Muscle of leg (tissue), 11 donors: ENCODE measurements around the gene ZBTB9. TPM values are rescaled to one million over a fixed set of nuclear protein-coding genes. Genes with fewer than 3 reads are reported as not detected.
A peak's percentile ranks its signal among the peaks of the same experiment; 100 is the strongest.

ENCODE experiments used
- DNase-seq: peaks from one replicate; pipeline ENCODE4 v3.0.0; 2013
- H3K27ac ChIP-seq: one replicate; pipeline ENCODE4 v1.5.1; 2013; ENCODE audit warnings: mild to moderate bottlenecking, low read length, control low read depth
- H3K27me3 ChIP-seq: one replicate; pipeline ENCODE4 v1.6.1; 2013; ENCODE audit warnings: low read length; ENCODE audit not compliant: control insufficient read depth, insufficient read depth
- H3K36me3 ChIP-seq: one replicate; pipeline ENCODE4 v1.6.1; 2013; ENCODE audit warnings: low read length; ENCODE audit not compliant: control insufficient read depth, insufficient read depth
- H3K4me1 ChIP-seq: one replicate; pipeline ENCODE4 v1.6.1; 2013; ENCODE audit warnings: low read length; ENCODE audit not compliant: control insufficient read depth, insufficient read depth
- H3K4me3 ChIP-seq: one replicate; pipeline ENCODE4 v1.5.1; 2013; ENCODE audit warnings: low read length, control low read depth
- H3K9me3 ChIP-seq: replicated peaks from 2 replicates; pipeline ENCODE4 v1.6.1; 2013; ENCODE audit warnings: low read depth, low read length; ENCODE audit not compliant: control insufficient read depth
- WGBS: methylation state at CpG from one replicate; pipeline ENCODE4 v1.1.5; 2013; ENCODE audit warnings: missing lambda C conversion rate; ENCODE audit not compliant: insufficient coverage; 5-methylcytosine and 5-hydroxymethylcytosine counted together
- polyA plus RNA-seq, 8 donors: library from polyadenylated mRNA; unstranded; fragments of 120-200 nt; gene quantifications; one replicate each; pipeline versions ENCODE4 v1.2.1 to v1.2.3, GENCODE V29; 2013; ENCODE audit warnings: inconsistent platforms in 1 of 8, low replicate concordance in 1 of 8; ENCODE audit not compliant: insufficient read length in 8 of 8, insufficient read depth in 1 of 8
- total RNA-seq: library from RNA; stranded (reverse); fragments of 120-200 nt; gene quantifications from one replicate; pipeline ENCODE4 v1.2.4, GENCODE V29; 2013

The ZBTB9 gene
- total and polyA plus RNA-seq, 9 donors, result 4.7 to 9.0 (median 8.0) TPM

DNA sequence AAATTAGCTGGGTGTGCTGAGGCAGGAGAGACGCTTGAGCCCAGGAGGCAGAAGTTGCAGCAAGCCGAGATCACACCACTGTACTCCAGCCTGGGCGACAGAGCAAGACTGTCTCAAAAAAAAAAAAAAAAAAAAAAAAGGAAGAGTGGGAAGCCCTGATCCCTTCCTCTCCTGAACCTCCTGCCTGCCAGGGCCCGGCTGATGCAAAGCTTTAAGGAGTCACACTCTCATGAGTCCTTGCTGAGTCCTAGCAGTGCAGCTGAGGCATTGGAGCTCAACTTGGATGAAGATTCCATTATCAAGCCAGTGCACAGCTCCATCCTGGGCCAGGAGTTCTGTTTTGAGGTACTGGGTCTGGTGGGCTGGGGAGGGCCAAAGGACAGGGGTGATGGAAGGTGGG is 19.4 kb upstream of the ZBTB9 start:
- H3K27me3 ChIP-seq, result no peaks in the 10 kb centered on the region
- WGBS, result 75% methylated on average over 1 of the region's 4 CpGs
- no peaks in the 10 kb centered on the region for H3K9me3 ChIP-seq
- H3K4me1 ChIP-seq, result peaks cover 36% of the 10 kb centered on the region
- peaks cover 52% of the 10 kb centered on the region for H3K36me3 ChIP-seq
- no peak overlapping the region for H3K27ac ChIP-seq
- no peak overlapping the region for H3K4me3 ChIP-seq
- no peak for DNase-seq

GRCh38 chr6:33437666-33438065 is 16.7 kb upstream of the ZBTB9 start:
- Histone ChIP-seq H3K27ac (no peak overlapping the region), H3K4me1 (peaks cover 15% of the 10 kb centered on the region), H3K27me3 (no peaks in the 10 kb centered on the region), H3K36me3 (peaks cover 75% of the 10 kb centered on the region), H3K4me3 (no peak overlapping the region), H3K9me3 (no peaks in the 10 kb centered on the region)
- WGBS, result 94% methylated on average over 16 of the region's 18 CpGs
- DNase-seq, result no peak

DNA sequence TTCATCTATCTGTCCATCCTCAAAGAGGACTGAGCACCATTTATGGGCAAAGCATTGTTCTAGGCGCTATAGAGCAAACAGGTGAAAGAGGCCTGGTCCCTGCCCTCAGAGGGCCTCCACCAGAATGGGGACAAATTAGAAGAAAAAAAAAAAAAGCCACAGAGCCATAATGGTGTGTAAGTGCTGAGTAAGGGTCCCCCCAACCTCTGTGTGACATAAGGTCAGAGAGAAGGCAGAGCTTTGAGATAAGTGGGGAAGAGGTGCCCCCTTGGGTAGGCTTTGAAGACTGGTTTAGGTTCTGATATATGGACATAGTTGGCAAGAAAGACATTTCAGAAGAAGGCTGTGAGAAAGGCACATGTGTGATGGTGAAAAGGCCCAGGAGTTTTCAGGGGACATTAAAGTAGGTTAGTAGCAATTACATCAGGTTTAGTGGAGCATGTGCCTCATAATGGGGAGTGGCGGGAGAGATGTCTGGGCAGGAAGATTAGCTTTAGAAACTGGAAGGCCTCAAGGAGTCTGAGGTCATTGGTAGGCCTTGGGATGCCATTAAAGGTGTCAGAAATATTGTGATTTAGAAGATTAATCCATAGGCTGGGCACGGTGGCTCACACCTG is 15.3 kb upstream of the ZBTB9 start:
- H3K36me3 ChIP-seq, result peaks cover 81% of the 10 kb centered on the region
- 93% methylated on average over 2 of the region's 3 CpGs for WGBS
- no peaks in the 10 kb centered on the region for H3K9me3 ChIP-seq

DNA sequence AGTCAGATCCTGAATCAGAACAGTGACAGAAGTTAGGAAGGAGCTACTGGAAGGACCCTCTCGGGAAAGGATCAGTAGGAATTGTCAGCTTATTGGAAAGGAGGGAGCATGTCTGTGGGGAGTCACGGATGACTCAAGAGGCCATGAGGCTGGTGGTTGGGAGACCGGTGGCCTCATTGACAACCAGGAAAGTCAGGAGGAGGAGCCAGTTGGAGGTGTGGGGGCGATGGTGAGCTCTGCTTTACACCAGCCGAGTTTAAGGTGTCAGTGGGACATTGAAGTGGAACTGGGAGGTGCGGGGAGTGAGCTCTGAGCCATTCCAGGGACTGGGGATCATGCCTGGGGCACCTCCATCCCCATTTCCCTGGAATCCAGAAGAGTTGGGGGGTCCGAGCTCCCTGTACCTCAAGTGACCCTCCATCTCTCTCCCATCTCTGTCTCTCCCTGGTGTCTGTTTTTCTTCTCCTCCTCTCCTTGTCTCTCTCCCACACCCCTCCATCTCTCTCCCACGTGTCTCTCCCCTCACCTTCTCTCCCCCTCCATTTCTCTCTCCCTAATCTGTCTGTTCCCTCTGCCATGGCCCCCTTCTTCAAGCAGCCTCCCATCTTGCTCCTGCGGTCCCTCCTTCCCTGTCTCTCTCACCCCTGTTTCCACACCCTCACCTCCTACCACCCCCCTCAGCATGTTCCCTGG is 14.3 kb upstream of the ZBTB9 start:
- Histone ChIP-seq H3K36me3 (peaks cover 85% of the 10 kb centered on the region), H3K27ac (no peak overlapping the region), H3K4me3 (no peak overlapping the region), H3K27me3 (no peaks in the 10 kb centered on the region), H3K4me1 (no peaks in the 10 kb centered on the region), H3K9me3 (no peaks in the 10 kb centered on the region)
- no peak for DNase-seq
- WGBS, result 75% methylated on average over 8 of the region's 9 CpGs

More for the DNA sequence above, 15.3 kb upstream of the ZBTB9 start:
- H3K27me3 ChIP-seq, result no peaks in the 10 kb centered on the region
- no peak for DNase-seq
- peaks cover 2% of the 10 kb centered on the region for H3K4me1 ChIP-seq
- no peak overlapping the region for H3K4me3 ChIP-seq
- no peak overlapping the region for H3K27ac ChIP-seq

DNA sequence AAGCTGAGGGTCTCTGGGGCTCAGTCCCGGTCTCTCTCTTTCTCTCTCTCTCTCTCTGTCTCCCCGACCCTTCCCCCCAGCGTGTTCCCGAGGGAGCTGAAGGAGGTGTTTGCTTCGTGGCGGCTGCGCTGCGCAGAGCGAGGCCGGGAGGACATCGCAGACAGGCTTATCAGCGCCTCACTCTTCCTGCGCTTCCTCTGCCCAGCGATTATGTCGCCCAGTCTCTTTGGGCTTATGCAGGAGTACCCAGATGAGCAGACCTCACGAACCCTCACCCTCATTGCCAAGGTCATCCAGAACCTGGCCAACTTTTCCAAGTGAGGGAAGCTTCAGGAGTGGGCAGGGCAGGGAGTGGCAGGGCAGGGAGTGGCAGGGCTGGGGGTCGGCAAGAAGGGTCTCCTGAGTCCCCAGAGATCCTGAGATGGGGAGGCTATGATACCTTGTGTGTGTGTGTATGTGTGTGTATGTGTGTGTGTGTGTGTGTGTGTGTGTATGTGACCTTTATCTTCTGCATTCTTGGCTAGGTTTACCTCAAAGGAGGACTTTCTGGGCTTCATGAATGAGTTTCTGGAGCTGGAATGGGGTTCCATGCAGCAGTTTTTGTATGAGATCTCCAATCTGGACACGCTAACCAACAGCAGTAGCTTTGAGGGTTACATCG is 13.6 kb upstream of the ZBTB9 start:
- peaks cover 82% of the 10 kb centered on the region for H3K36me3 ChIP-seq
- 84% methylated on average over 13 of the region's 19 CpGs for WGBS

DNA sequence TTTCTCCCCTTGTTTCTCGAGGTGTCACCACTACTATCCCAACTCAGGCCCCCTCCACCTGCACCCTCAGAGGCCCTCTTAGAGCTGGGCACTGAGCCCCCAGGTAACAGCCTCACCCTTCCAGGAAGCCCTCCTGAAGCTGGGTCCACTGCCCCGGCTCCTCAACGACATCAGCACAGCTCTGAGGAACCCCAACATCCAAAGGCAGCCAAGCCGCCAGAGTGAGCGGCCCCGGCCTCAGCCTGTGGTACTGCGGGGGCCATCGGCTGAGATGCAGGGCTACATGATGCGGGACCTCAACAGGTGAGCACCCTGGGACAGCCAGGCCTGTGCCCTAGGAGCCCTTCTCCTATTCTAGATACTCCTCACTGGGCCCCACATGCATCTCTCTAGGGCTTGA is 12.9 kb upstream of the ZBTB9 start:
- no peak overlapping the region for H3K4me3 ChIP-seq
- H3K27me3 ChIP-seq, result no peaks in the 10 kb centered on the region
- no peaks in the 10 kb centered on the region for H3K9me3 ChIP-seq
- H3K27ac ChIP-seq, result no peak overlapping the region
- WGBS, result 92% methylated on average over 8 of the region's 9 CpGs
- DNase-seq, result no peak
- peaks cover 83% of the 10 kb centered on the region for H3K36me3 ChIP-seq
- no peaks in the 10 kb centered on the region for H3K4me1 ChIP-seq

More for the DNA sequence above, 13.6 kb upstream of the ZBTB9 start:
- Histone ChIP-seq H3K27ac (no peak overlapping the region), H3K4me1 (no peaks in the 10 kb centered on the region), H3K9me3 (no peaks in the 10 kb centered on the region), H3K4me3 (no peak overlapping the region), H3K27me3 (no peaks in the 10 kb centered on the region)
- DNase-seq, result no peak

DNA sequence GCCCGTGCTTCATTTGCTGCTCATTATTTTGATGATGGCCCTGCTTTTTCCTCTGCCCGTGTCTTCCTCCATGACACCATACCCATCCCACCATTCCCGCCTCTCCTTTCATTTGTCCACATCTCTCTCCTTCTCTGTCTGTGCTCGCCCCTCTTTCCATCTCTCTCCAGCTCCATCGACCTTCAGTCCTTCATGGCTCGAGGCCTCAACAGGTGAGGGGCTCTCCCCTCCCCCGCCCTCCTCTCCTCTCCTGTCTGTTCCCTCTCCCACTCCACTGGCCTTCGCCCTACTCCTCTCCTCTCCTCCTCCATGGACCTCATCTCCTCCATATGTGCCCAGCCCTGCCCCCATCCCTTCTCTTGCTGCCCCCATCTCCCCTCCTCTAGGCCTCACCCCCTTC is 12.1 kb upstream of the ZBTB9 start:
- H3K27me3 ChIP-seq, result no peaks in the 10 kb centered on the region
- H3K4me3 ChIP-seq, result no peak overlapping the region
- peaks cover 83% of the 10 kb centered on the region for H3K36me3 ChIP-seq
- no peak overlapping the region for H3K27ac ChIP-seq
- WGBS, result 78% methylated on average over 8 of the region's 8 CpGs
- DNase-seq, result peak; percentile 1
- H3K4me1 ChIP-seq, result no peaks in the 10 kb centered on the region
- no peaks in the 10 kb centered on the region for H3K9me3 ChIP-seq

DNA sequence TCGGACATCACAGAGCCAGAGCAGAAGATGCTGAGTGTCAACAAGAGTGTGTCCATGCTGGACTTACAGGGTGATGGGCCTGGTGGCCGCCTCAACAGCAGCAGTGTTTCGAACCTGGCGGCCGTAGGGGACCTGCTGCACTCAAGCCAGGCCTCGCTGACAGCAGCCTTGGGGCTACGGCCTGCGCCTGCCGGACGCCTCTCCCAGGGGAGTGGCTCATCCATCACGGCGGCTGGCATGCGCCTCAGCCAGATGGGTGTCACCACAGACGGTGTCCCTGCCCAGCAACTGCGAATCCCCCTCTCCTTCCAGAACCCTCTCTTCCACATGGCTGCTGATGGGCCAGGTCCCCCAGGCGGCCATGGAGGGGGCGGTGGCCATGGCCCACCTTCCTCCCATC is 11.4 kb upstream of the ZBTB9 start:
- H3K27ac ChIP-seq, result no peak overlapping the region
- peaks cover 84% of the 10 kb centered on the region for H3K36me3 ChIP-seq
- H3K9me3 ChIP-seq, result no peaks in the 10 kb centered on the region
- H3K4me3 ChIP-seq, result no peak overlapping the region
- WGBS, result 90% methylated on average over 16 of the region's 17 CpGs
- DNase-seq, result peak; percentile 1
- H3K4me1 ChIP-seq, result no peaks in the 10 kb centered on the region
- no peaks in the 10 kb centered on the region for H3K27me3 ChIP-seq

DNA sequence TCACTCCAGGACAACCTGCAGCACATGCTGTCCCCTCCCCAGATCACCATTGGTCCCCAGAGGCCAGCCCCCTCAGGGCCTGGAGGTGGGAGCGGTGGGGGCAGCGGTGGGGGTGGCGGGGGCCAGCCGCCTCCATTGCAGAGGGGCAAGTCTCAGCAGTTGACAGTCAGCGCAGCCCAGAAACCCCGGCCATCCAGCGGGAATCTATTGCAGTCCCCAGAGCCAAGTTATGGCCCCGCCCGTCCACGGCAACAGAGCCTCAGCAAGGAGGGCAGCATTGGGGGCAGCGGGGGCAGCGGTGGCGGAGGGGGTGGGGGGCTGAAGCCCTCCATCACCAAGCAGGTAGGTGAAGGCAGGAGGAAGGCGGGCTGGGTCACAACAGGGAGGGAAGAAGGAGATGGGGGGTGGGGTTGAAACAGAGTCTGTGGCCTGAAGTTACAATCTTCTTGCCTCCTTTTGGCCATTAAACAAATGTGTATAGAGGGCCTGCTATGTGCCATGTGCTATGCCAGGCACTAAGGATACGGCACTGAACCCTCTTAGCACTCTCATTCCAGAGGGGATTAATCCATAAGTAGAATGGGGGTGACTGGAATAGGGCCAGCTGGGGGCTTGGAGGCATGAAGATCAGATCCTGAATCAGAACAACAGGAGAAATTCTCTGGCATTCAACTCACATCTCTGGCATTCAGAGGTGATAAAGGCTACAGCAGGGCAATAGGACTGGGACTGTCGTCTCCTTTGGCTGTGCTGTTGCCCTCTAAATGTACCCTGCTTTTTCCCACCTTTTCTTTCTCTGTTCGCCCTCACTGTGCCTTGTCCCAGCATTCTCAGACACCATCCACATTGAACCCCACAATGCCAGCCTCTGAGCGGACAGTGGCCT is 10.5 kb upstream of the ZBTB9 start:
- 90% methylated on average over 10 of the region's 18 CpGs for WGBS
- H3K4me3 ChIP-seq, result no peak overlapping the region
- H3K27ac ChIP-seq, result no peak overlapping the region
- H3K36me3 ChIP-seq, result peaks cover 84% of the 10 kb centered on the region
- H3K4me1 ChIP-seq, result no peaks in the 10 kb centered on the region
- peak; percentile 7 for DNase-seq
- H3K9me3 ChIP-seq, result no peaks in the 10 kb centered on the region
- no peaks in the 10 kb centered on the region for H3K27me3 ChIP-seq
